Astrocyte of the hippocampus (primary cell): Measurements from ENCODE around the gene KATNB1.

Experiments
- DNase-seq: peaks from one replicate; pipeline ENCODE4 v3.0.0; 2011; ENCODE audit warnings: low read depth, low spot score

The KATNB1 gene

DNA sequence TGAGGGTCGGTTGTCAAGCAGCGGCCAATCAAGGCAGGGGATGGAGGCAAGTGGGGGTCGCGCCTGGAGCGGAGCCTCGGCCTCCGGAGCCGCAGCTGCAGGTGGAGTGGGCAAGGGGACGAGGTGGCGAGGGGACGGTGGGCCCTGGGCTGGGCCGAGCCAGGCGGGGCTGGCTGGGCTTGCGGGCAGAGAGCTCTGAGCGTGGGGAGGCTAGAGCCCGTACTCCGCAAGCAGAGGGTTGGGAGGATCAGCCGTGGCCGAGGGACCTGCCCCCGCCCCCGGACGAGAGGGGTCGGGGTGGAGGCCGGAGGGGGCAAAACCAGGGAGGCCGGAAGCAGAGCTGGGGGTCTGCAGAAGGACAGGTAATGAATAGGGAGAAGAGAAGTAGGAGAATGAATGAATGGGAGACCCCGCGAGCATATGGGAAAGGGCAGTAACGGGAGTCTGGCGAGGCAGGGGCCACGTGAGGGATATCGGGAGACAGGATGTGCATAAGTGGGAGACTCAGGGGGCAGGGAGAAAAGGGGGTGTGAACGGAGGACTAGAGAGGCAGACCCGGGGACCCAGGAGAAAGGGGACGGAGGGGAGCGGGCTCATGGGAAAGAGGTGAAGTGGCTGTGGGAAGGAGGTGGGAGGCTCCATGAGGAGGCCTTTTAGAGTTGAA, at the start of gene KATNB1:
KATNB1 (plus strand) TSS at position 16 of the 664 bp plus-strand sequence. CDS start 1,474 bp downstream, outside the sequence.
- DNase-seq = no peak

- no peak for DNase-seq
These were observed 49.0 kb upstream of the KATNB1 start for GRCh38 chr16:57686577-57686976.

DNA sequence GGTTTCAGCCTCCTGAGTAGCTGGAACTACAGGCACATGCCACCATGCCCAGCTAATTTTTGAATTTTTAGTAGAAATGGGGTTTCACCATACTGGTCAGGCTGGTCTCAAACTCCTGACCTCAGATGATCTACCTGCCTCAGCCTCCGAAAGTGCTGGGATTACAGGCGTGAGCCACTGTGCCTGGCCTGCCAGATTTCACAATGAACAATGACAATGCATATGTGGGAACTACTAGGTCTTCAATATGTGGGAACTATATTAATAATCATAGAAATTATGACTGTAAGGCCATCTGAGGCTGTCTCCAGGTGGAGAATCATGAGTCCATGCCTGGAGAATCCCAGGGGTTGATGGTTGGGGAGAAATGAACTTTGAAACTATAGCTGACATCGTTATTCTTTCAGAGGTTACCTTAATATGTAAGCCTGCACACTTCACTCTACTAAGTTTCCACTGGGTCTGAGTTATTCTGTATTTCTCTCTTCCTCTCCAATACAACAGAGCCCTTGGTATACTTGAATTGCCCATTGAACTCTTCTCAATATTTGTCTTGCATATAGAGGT, 48.1 kb upstream of the KATNB1 start:
- DNase-seq = no peak

DNA sequence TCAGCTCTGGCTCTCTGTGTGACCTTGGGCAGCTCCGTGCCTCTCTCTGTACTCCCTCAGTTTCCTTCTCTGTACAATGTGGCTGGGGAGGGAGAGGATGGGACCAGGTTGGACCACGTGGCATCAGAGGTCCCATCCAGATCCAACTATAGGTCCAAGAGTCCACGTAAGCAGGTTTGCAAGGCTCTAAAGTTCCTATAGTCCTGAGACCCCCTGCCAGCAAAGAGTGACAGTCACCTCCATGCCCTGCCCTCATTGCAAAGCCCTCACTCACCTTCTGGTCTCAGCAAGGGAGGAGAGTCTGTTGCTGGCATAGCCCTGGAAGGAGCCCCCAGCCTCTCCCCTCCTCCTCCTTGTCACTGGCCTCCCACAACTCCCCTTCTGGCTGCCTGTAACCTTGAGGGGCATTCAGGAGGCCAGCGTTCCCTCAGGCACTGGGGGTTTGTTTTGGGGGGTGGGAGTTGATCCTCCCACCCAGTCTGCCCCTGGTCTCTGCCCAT, 47.0 kb upstream of the KATNB1 start:
- DNase-seq = no peak

GRCh38 chr16:57688987-57689761, 46.4 kb upstream of the KATNB1 start:
- no peak for DNase-seq

DNA sequence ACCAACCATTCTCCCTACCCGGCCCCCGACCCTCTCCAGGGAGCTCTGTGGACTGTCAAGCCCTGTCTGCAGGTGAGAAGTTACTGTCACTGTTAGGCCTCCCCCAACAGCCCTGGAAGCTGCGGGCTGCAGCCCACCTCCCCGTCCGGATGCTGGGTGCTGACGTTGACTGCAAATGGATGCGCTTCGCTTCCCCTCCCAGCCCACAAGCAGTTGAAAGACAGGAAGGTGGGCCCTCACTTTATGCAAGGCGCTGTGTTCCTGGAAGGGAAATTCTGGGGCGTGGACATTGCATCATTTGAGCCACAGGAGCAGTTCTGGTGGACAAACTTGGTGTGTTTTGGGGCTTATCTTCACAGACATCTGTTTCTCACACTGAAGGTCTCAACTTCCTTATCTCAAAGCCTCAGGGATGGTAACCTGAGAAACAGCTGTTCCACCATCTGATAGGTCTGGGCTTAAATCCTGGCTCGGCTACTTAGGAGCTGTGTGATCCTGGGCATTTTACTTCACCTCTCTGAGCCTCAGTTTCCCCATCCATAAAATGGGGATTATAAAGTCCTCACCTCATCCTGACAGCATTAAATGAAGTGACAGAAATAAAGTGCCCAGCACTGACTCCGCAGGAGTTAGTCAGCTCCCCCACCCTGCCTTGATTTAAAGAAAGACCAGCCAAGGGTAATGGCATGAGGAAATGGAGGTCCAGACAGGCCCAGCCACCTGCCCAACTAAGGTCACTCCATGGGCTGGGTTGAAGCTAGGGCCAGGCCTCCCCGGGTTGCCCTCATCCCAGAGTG, 45.6 kb upstream of the KATNB1 start:
- no peak for DNase-seq

DNA sequence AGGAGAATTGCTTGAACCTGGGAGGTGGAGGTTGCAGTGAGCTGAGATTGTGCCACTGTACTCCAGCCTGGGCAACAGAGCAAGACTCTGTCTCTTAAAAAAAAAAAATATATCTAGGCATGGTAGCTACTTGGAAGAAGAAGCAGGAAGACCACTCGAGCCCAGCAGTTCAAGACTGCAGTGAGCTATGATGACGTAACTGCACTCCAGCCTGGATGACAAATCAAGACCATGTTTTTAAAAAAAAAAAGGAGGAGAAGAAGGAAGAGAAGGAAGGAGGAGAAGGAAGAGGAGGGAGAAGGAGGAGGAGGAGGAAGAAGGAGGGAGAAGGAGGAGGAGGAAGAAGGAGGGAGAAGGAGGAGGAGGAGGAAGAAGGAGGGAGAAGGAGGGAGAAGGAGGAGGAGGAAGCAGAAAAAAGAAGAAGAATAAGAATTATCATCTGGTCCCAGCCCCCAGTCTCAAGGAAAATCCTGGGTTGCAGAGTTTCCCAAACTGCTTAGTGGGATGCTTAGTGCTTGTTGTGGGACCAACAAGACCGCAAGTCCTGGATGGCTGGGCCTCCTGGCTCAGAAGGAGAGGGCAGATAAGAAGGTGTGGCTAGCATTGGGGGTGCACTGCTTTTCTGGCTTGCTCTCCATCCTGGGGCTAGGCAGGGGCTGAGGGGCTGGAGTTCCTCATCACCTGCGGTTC, 44.6 kb upstream of the KATNB1 start:
- no peak for DNase-seq

- DNase-seq = no peak
These were observed 42.9 kb upstream of the KATNB1 start for GRCh38 chr16:57692636-57693035.

GRCh38 chr16:57693550-57693949, 42.0 kb upstream of the KATNB1 start:
- no peak for DNase-seq

DNA sequence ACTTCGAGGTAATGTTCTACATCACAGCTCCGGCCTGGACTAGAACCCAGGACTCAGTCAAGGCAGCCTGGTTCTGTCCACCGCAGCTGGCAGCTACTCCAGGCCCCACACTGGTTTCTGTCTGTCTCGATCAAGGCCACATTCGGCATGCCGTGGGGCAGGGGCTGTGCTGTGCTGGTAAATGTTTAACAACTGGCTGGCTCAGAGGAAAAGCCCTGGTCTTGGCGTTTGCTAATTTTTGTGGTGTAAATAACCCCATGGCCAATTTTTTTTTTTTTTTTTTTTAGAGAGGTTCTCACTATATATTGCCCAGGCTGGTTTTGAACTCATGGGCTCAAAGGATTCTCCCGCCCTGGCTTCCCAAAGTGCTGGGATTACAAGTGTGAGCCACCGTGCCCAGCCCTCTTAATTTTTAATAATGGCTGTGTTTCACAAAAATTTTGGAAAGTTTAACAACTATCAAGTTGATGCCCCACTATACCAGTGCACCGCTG, 41.3 kb upstream of the KATNB1 start:
- DNase-seq = no peak

- peak; percentile 76 for DNase-seq
These were observed 40.6 kb upstream of the KATNB1 start, which contains the start of gene DRC7 for GRCh38 chr16:57694725-57695679. TSS of gene DRC7 (plus strand) at chr16:57694806. CDS start at chr16:57697950, 3,144 bp downstream.

DNA sequence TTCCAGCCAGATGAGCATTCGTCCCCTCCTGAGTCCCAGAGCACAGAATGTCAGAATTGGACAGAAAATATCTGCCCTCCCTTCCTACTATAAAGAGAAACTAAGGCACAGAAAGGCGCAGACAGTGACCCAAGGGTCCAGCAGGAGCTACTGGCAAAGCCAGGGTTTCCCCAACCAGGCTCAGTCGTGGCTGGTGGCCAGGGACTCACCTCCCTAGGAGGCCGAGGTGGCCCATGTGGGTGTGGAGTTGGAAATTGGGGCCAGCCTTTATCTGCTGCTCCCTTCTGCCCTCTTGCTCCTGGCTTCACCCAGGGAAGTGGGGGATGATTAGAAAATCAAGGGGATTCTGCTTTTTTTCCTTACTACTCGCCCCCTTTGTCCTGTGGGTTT, 39.9 kb upstream of the KATNB1 start:
- DNase-seq = no peak

DNA sequence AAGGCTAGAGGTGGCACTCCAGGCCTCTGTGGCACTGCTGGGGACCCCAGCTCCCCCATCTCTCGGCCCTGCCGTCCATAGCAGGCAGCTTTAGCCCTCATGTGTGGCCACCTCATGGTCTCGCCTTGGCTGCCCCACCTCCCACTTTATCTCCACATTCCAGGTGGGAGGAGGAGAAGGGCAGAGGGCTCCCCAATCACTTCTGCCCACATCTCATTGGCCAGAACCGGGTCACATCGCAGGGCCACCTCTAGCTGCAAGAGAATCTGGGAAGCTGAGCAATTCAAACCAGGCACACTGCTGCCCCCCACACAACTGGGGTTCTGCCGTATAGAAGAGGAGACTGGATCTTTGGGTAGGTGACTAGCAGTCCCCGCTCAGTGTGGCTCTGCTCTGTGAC, 39.3 kb upstream of the KATNB1 start:
- no peak for DNase-seq

DNA sequence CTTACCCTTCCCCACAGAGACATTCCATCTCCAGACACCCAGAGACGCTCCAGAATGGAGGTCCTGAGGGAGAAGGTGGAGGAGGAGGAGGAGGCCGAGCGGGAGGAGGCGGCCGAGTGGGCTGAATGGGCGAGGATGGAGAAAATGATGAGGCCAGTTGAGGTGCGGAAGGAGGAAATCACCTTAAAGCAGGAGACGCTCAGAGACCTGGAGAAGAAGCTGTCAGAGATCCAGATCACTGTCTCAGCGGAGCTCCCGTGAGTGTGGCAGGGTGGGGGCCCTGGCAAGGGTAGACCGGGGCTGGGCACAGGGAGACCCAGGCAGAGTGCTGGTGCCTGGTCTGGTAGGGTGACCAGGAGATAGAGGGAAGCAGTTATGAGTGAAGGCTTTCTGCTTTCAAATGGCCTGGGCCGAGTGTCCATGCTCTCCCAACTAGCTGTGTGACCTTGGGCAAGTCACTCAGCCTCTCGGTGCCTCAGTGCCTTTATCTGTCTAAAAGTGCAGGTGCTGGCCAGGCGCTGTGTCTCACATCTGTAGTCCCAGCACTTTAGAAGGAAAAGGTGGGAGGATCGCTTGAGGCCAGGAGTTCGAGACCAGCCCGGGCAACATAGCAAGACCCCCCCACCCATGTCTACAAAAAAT, 37.6 kb upstream of the KATNB1 start:
- DNase-seq = no peak

- DNase-seq = no peak
These were observed 36.7 kb upstream of the KATNB1 start for GRCh38 chr16:57698812-57699405.

DNA sequence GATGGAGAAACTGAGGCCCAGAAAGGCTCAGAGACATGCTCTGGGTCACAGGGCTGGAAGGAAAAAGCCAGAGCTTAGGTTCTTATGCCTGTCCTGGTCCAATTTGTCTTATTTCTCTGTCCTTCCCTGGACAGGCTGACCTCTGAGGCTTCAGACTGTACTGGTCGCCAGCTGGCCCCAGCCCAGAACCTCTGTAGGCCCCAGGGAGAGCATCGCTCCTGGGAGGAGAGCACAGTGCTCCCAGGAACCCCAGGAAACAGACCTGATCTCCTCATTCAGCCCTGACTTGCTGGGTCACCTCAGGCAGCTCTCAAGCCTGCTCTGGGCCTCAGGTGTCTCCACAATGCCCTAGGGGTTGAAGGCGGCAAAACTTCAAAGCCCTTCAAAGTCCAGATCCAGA, 36.1 kb upstream of the KATNB1 start:
- DNase-seq = no peak

DNA sequence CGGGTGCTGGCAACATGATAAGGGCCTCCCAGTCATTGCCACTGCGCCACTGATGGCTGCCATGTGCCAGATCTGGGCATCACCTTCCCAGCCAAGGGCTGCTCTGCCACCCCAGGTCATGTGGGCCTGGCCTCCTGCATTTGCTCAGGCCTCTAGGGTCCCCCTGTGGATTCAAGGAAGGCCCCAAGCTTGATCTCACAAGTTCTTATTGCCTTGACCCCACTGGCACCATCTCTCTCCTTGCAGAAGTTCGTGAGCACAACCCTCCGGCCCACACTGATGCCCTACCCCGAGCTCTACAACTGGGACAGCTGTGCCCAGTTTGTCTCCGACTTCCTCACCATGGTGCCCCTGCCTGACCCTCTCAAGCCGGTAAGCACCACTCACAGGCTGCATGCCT, 35.7 kb upstream of the KATNB1 start:
- no peak for DNase-seq

DNA sequence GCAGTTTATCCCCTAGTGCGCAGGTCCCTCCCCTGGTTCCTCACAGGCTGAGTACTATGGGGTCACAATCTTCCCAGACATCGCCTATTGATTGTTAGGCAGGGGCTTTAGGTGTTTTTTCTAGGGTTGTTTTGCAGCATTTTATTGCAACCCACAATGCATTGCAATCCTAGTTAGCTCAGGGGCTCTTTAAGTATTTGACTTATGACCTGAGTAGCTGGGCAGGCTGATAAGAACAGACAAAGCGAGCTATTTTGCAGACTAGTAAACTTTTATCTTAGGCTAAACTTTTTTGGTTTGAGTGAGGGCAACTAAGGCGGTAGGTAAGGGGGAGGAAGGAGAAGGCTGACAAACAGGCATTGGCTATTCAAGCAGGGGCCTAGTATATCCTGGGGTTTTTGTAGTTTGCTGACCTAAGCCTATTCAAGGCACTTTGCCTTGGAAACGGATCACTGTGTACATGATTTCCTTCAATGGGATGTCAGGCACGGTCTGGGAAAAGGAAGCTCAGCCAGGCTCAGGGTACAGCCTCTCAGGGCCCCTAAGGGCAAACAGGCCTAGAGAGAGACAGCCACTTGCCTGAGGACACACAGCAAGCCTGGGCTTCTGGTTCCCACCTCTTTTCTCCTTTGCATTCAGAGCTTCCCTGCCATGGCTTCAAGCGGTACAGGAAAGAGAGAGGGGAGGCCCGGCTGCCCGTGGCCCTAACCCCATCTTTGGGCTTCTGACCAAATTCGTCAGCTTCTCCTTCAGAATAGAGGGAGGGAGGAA, 34.6 kb upstream of the KATNB1 start:
- DNase-seq = no peak
